Panc1 (cell line): Measurements from ENCODE around the gene RAB7A. TPM values are rescaled to one million over a fixed set of nuclear protein-coding genes. Genes with fewer than 3 reads are reported as not detected.

Experiments
- ATAC-seq: fragments of 200-7000 bp; cut with Tn5 transposase; 2 replicates; pipeline ENCODE4 v1.9.1; 2020; ENCODE audit warnings: mild to moderate bottlenecking, moderate library complexity
- BruUV-seq: library from RNA; stranded (reverse); fragments of 400-500 nt; replicated peaks from 2 replicates; lab custom pipeline; 2021; lab: Mats Ljungman, UMichigan
- CTCF ChIA-PET: fragments of 300-600 bp; sonication (Branson Sonifier 250); formaldehyde crosslinking; loops from one replicate; lab custom pipeline; 2022; ENCODE audit warnings: antibody characterized with exemption; lab: Charles Lee
- POLR2A ChIA-PET: fragments of 300-600 bp; sonication (Branson Sonifier 250); formaldehyde crosslinking; loops from one replicate; lab custom pipeline; 2022; ENCODE audit warnings: antibody characterized with exemption; lab: Charles Lee
- DNase-seq: peaks from one replicate; pipeline ENCODE4 v3.0.0-alpha.2; 2010; ENCODE audit warnings: low read depth, low spot score
- H3K27ac ChIP-seq: 2 replicates; pipeline ENCODE4 v1.5.1; 2011; ENCODE audit warnings: mild to moderate bottlenecking, low read length, inconsistent platforms
- H3K27me3 ChIP-seq: fragments of 200-500 bp; sonication (Bioruptor generic); 2 replicates; pipeline ENCODE4 v1.6.0; 2014; ENCODE audit warnings: low read length, inconsistent platforms; ENCODE audit not compliant: control insufficient read depth, insufficient read depth
- H3K36me3 ChIP-seq: fragments of 200-500 bp; sonication (Bioruptor generic); 2 replicates; pipeline ENCODE4 v1.5.1; 2014; ENCODE audit warnings: inconsistent platforms, mild to moderate bottlenecking, low read length, moderate library complexity; ENCODE audit not compliant: control insufficient read depth, insufficient read depth
- H3K4me1 ChIP-seq: 2 replicates; pipeline ENCODE4 v1.5.1; 2011; ENCODE audit warnings: inconsistent platforms, mild to moderate bottlenecking, low read length, moderate library complexity; ENCODE audit not compliant: control insufficient read depth, insufficient read depth
- H3K4me3 ChIP-seq, 2 experiments: 2 replicates each; pipeline ENCODE4 v1.5.1; 2011 to 2012; ENCODE audit warnings: low read depth in 2 of 2, low read length in 2 of 2, mild to moderate bottlenecking in 2 of 2, inconsistent platforms in 1 of 2, moderate library complexity in 1 of 2
- H3K9me3 ChIP-seq: fragments of 200-500 bp; sonication (Bioruptor generic); 2 replicates; pipeline ENCODE4 v1.5.1; 2014; ENCODE audit warnings: low read depth, mild to moderate bottlenecking, inconsistent platforms, low read length, moderate library complexity; ENCODE audit not compliant: control insufficient read depth, insufficient read depth
- CTCF ChIP-seq: fragments of 450-650 bp; IDR thresholded peaks from 2 replicates; pipeline ENCODE4 v1.5.1; 2017; ENCODE audit warnings: mild to moderate bottlenecking
- POLR2AphosphoS5 ChIP-seq: IDR thresholded peaks from 2 replicates; pipeline ENCODE4 v1.6.1; 2012; ENCODE audit warnings: mild to moderate bottlenecking, low read depth, low read length, moderate library complexity
- SIN3A ChIP-seq: IDR thresholded peaks from 2 replicates; pipeline ENCODE4 v1.6.1; 2012; ENCODE audit warnings: low read depth, mild to moderate bottlenecking, low read length, moderate library complexity, borderline replicate concordance; ENCODE audit not compliant: insufficient read depth
- TCF7L2 ChIP-seq: IDR thresholded peaks from 2 replicates; pipeline ENCODE4 v1.6.1; 2011; ENCODE audit warnings: mild to moderate bottlenecking, low read depth, low read length, inconsistent platforms
- in situ Hi-C: cut with HindIII; loops from 2 replicates; pipeline ENCODE4 v1.10.0; 2016; ENCODE audit warnings: low sequenced_read_pairs, low pct_unique_long_range_greater_than_20kb
- intact Hi-C: fragments of 100-400 bp; cut with micrococcal nuclease; formaldehyde crosslinking; loops from one replicate; pipeline ENCODE4 v1.10.0; 2022; ENCODE audit not compliant: unreplicated experiment
- total RNA-seq: library from RNA; stranded (reverse); gene quantifications from one replicate; pipeline ENCODE4 v1.2.1, GENCODE V29; 2021; ENCODE audit not compliant: unreplicated experiment
- TF ChIP-seq, protein P1 (sequence below), 2 experiments: IDR thresholded peaks; 2 replicates each; pipeline ENCODE4 v1.6.1; 2011 to 2012; ENCODE audit warnings: low read depth in 2 of 2, control low read depth in 1 of 2, low read length in 1 of 2, mild to moderate bottlenecking in 1 of 2, moderate library complexity in 1 of 2; ENCODE audit not compliant: insufficient read depth in 1 of 2

RAB7A gene
- total RNA-seq, 1 experiment from 2014 or later: 386 TPM

DNA sequence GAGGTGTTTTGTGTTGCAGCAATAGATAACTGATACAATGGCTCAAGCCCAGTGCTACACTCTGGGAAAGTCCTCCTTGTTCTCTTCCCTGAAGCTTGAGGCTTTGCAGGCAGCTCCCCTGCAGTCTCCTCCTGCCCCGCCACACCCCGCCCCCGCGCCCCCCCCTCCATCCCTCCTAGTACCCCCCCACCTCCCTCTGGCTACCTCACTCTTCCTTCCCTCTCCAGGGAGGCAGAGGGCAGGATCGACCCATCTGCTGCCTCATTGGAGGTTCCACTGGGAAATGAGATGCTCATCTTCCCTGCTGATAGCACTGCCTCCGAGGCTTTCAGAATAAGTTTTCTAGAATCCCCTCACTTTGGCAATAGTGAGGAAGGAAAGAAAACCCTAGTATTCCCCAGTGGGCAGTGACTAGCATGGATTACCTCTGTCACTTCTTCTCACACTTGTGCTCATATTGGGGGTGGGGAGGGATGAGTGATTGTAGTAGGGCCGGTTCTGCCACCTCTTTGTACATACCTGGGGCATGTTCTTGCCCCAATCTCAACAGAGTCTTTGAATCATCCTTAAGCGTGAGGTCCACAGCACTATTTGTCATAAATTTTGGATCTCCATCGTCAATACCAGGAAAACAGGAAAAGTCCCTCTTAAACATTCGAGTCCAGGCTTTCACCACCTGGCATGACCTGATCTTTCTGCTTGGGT is 16.3 kb upstream of the RAB7A start:
- in situ Hi-C loops: no loop called here
- intact Hi-C loops: no loop called here
- Histone ChIP-seq H3K36me3 (no peaks in the 10 kb centered on the region), H3K9me3 (no peaks in the 10 kb centered on the region), H3K4me1 (no peaks in the 10 kb centered on the region), H3K27me3 (no peaks in the 10 kb centered on the region), H3K4me3 (no peak overlapping the region), H3K27ac (no peak overlapping the region)
- ATAC-seq (no peak), DNase-seq (no peak)
- no peak for TF ChIP-seq CTCF
- BruUV-seq: no TSS peak
- CTCF ChIA-PET: interaction anchor here (0.6 kb wide), 2 partner anchors 33 to 280 kb away, joined by 3 to 4 read pairs; no protein-coding TSS in a partner anchor
- POLR2A ChIA-PET: interaction anchor here (1.2 kb wide), 1 partner anchor 50 kb away, joined by 3 read pairs; no protein-coding TSS in a partner anchor

DNA sequence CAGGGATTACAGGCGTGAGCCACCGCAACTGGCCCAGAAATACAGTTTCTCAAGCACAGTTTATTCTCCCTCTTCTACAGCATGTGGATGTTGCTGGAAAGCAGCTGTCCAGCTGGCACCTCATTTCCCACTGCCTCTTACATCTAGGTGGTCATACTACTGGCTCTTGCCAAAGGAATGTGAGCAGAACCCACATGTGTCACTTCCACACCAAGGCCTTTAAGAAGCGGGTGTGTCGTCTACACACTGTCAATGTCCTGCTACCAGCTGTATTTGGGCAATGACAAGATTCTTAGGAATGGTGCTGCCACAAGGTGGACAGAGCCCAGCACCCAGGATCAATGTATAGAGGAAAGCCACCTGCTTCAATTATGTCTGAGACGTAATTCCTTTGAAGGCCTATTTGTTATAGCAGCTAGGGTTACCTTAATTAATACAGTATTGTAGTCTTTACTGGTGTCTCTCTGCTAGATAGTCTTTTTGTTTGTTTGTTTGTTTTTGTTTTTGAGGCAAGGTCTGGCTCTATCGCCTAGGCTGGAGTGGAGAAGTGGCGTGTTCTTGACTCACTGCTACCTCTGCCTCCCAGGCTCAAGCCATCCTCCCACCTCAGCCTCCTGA is 15.1 kb upstream of the RAB7A start:
- Histone ChIP-seq H3K4me1 (no peaks in the 10 kb centered on the region), H3K27ac (no peak overlapping the region), H3K27me3 (no peaks in the 10 kb centered on the region), H3K36me3 (no peaks in the 10 kb centered on the region), H3K9me3 (no peaks in the 10 kb centered on the region), H3K4me3 (no peak overlapping the region)
- ChIA-PET CTCF (interaction anchor here (0.6 kb wide), 1 partner anchor 20 kb away, joined by 3 read pairs; no protein-coding TSS in a partner anchor), POLR2A (interaction anchor here (1.2 kb wide), 1 partner anchor 49 kb away, joined by 3 read pairs; no protein-coding TSS in a partner anchor)
- intact Hi-C loops (no loop called here), in situ Hi-C loops (no loop called here)
- BruUV-seq: no TSS peak
- DNase-seq (no peak), ATAC-seq (no peak)
- TF ChIP-seq SIN3A (no peak), POLR2AphosphoS5 (no peak), CTCF (no peak), TCF7L2 (no peak)
- TF ChIP-seq, protein P1, sequence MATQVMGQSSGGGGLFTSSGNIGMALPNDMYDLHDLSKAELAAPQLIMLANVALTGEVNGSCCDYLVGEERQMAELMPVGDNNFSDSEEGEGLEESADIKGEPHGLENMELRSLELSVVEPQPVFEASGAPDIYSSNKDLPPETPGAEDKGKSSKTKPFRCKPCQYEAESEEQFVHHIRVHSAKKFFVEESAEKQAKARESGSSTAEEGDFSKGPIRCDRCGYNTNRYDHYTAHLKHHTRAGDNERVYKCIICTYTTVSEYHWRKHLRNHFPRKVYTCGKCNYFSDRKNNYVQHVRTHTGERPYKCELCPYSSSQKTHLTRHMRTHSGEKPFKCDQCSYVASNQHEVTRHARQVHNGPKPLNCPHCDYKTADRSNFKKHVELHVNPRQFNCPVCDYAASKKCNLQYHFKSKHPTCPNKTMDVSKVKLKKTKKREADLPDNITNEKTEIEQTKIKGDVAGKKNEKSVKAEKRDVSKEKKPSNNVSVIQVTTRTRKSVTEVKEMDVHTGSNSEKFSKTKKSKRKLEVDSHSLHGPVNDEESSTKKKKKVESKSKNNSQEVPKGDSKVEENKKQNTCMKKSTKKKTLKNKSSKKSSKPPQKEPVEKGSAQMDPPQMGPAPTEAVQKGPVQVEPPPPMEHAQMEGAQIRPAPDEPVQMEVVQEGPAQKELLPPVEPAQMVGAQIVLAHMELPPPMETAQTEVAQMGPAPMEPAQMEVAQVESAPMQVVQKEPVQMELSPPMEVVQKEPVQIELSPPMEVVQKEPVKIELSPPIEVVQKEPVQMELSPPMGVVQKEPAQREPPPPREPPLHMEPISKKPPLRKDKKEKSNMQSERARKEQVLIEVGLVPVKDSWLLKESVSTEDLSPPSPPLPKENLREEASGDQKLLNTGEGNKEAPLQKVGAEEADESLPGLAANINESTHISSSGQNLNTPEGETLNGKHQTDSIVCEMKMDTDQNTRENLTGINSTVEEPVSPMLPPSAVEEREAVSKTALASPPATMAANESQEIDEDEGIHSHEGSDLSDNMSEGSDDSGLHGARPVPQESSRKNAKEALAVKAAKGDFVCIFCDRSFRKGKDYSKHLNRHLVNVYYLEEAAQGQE (IDR thresholded peaks at IDR 0.05; ENCODE audit: insufficient read depth in 1 of 2, low read depth in 2 of 2, low read length in 1 of 2): no peak
